SHP77 (cell line): ENCODE data around the gene USB1.

ENCODE experiments used
- DNase-seq, 2 experiments: peaks; one replicate each; lab custom pipeline; 2025; lab: John Stamatoyannopoulos, UW

The USB1 gene

DNA sequence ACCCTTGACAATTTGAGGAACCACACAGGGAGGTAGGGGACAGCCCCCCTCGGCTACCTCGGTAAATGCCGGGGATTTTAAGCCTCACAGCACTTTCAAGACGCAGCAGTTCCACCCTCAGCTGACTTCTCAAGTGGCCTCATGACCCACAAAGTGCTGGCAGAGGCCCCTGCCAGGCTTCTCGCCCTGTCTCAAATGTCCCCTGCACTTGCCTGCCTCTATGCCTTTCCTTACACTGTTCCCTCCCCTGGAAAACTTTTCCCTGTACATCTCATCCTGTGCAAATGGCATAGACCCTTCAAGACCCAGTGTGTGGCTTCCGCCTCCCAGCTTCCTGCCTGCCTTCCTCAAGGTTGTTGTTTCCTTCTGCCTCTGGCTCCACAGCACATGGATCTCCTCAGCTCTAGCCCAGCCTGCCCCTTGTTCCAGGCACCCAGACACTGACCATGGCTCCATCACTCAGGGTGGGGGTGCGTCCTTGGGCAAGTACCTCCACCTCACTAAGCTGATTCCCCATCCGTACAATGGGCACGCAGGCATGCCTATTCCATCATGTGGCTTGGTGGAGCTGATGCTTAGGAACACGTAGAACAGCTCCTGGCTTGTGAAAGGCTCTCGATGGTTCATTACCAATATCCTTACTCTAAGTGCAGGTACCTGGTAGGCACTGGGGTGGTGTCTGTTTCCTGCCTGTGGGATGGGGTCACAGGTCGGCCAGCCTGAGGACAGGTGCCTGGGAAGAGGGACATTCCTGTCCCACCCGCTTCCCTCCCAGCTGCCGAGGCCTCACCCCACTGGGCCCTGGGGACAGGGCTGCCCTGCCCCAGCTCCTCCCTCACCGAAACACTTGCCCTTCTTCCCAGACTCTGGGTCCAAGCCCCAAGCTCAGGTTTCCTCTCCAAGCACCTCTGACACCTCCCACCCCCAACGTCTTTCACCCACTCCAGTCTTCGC is 48.3 kb downstream of the USB1 start:
- no peak for DNase-seq

DNA sequence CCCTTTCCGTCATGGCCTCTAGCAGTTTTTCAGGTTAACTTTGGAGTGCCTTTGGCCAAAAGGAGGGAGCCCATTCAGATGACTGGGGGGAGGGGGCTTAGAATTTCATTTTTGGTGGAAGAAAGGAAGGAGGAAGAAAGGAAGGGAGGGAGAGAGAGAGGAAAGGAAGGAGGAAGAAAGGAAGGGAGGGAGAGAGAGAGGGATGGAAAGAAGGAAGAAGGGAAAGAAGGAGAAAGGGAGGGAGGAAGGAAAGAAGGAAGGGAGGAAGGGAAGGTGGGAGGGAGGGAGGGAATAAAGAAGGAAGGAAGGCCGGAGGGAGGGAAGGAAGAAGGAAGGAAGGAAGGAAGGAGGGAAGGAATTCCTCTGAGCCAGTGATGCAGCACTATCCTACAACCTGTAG is 50.1 kb downstream of the USB1 start:
- no peak for DNase-seq

DNA sequence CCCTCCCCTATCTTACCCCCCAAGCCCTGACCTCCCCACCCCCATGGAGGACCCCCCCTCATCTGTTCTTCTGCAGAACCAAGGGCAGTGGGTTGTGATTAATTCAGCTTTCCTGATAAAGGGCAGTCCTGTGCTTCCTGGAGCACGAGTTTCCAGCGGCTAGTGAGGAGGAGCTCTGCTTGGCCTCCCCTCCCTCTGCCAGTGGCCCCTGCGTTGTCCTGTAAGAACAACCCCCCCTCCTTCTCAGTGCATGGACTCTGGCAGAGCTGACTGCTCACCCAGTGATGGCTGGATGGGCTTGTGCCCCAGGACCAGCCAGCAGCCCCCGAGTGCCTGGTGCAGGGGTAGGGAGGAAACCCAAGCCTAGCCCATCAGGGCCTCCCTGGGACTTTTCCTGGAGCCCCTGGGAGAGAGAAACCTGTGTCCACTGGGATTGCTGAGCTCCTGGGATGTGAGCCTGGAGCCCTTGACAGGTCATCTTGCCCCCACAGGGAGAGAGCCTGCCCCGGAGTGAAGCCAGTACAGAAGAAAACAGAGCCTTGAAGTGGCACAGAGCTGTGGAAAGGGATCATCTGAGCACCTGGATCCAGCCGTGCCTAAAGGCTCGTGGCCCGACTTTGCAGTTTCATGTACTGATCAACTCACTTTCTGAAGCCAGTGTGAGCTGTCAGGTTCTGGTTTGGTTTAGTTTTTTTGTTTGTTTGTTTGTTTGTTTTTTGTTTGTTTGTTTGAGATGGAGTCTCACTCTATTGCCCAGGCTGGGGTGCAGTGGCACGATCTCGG is 50.8 kb downstream of the USB1 start:
- DNase-seq, result no peak

DNA sequence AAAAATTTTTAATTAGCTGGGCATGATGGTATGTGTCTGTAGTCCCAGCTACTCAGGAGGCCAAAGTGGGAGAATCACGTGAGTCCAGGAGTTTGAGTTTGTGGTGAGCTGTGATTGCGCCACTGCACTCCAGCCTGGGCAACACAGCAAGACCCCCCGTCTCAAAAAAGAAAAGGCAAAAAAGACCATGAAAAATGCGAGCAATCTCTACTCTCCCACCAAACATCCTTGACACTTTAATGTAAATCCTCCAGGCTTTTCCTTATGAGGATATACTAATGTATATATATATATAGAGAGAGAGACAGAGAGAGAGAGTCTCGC is 52.4 kb downstream of the USB1 start:
- DNase-seq, result no peak

DNA sequence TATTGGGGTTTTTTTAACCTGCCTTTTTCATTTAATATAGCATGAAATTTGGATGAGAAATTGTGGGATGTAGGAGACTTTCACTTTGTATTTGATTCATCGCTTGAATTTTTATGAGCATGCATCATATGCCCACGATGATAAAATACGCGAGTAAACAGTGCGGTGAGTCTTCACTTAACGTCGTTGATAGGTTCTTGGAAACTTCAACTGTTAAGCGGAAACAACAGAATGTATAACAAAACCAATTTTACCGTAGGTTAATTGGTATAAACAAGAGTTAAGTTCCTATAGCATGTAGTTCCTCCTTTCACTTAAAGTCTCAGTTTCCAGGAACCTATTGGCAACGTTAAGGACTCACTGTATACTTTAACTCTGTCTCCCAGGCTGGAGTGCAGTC is 53.1 kb downstream of the USB1 start:
- no peak for DNase-seq

DNA sequence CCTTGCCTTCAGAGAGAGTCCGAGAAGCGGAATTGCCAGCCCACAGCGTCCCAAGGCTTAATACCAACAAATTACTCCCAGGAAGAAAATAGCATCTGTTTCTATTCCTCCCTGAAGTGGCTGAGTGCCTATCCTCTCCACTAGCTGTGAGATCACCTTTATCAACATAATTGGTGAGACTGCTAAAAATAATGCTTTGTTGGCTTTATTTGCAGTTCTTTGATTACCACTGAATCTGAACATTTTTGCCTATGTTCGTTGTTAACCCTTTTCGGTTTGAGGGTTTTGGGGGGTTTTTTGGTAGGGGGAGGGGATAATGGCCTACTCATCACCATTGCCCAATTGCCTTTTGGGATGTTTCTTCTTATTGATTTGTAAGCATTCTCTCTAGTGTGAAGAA is 55.4 kb downstream of the USB1 start:
- DNase-seq, result no peak

DNA sequence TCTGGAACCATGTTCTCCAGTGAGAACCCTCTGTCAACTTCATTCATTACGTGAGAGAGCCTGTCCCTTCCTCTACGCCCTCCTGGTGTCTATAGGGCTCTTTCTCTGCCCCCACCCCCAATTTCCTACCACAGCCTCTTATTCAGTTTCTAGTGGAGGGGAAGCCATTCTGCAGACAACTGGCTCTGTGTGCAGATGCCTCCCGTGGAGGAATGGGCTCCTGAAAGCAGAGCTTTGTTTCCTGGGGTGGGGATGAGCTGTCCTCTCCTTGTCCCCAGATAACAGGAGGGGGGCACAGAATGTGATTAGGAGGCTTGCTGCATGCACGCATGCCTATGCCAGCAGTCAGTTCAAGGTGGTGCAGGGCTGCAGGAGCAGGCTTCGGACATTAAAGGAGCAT is 55.9 kb downstream of the USB1 start:
- DNase-seq, result no peak

DNA sequence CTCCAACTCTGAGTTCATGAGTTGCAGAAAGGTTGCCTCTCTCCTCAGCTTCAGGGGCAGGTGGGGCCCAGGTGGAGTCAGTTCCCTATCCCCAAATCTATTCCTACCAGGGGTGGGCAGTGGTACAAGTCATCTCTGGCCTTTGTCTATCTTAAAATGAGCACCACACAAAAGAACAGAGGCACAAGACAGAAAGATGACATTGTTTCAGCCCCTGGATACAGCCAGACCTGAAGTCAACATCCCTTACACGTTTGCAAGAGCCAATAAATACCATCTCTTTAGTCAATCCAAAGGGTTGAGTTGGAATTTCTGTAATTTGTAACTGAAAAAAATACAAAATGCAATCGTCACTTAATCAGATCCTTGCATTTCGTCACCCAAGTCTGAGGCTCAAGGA is 56.6 kb downstream of the USB1 start:
- no peak for DNase-seq

DNA sequence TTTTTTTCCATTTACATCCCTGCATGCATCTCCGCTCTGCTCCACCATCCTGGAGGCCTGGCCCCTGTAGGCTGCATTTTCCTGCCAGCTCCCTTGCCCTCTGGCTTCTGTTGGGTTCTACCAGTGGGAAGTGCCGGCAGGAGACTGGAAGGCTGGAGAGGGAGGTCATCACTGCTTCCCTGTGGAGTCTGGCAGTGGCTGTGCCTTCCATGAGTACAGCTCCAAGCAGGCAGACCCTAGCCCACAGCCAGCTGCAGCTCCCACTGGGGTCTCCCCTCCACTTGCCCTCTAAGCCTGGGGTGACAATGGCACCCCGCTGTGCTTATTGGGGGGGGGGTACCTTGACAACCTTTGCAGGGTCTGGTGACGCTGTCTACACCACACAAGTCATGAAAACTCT is 61.6 kb downstream of the USB1 start:
- DNase-seq, result no peak

DNA sequence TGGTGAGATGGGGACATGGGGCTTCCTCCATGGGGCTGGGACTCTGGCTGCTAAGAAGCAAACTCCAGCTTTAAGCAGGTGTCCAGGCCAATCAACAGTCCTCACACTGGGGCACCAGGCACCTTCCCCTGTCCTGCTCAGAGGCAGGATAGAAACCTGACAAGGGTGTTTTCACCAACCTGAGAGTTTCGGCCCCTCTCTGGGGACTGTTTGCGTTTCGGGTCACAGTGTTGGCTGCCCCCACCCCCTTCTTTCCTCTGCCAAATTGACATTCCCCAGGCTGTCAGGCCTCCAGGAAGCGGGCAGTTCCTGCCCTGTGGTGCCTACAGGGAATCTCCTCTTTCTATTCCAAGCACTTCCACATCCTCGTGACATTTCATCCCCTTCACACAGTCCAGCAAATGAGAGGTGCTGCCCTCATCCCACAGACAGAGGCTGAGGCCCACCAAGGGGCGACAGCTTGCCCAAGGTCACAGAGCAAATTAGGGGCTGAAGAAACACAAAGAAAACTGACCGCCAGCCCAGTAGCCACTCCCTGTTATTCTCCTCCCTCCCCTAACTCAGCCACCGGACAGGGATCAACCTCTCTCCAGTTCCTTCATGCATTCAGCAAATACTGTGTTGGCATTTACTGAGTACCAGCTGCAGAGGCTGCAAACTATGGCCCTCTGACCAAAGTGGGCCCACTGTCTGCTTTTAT is 62.3 kb downstream of the USB1 start:
- DNase-seq, result no peak

DNA sequence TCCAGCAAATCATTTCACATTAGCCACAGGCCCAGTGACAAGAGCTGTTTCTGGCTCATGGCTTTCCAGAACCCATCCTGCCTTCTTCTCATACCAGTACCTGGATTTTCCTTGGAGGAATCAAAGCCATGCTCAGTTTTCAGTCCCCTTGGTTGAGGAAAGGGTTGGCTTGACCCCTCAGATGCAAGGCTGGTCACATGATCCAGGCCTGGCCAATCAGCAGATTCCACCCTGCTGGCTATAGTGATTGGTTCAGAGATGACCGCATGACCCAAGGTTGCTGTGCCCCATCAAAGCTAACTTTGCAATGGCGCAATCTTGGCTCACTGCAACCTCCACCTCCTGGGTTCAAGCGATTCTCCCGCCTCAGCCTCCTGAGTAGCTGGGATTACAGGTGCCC is 69.4 kb downstream of the USB1 start:
- DNase-seq, result no peak
